Uterus (tissue), 4 donors: ENCODE data around the gene CACNA2D2. TPM values are rescaled to one million over a fixed set of nuclear protein-coding genes. Genes with fewer than 3 reads are reported as not detected.
A peak's percentile ranks its signal among the peaks of the same experiment; 100 is the strongest.
"Not testable (repeated sequence)": the region's sequence is repeated elsewhere in the genome, so short reads cannot be mapped to it uniquely, and the experiment has no call there.

Experiments
- DNase-seq, 2 donors: peaks; one replicate each; pipeline ENCODE4 v3.0.0-alpha.2; 2019 to 2020
- H3K27ac ChIP-seq, 2 donors: fragments of 200-600 bp; sonication (generic); 1 replicate in 1 of 2; 2 replicates in 1 of 2; pipeline ENCODE4 v1.5.1; 2016 to 2018
- H3K27me3 ChIP-seq, 2 donors: fragments of 200-600 bp; sonication (generic); one replicate each; pipeline ENCODE4 v1.5.1; 2018 to 2019; ENCODE audit warnings: control low read depth in 1 of 2
- H3K36me3 ChIP-seq, 2 donors: fragments of 200-600 bp; sonication (generic); one replicate each; pipeline ENCODE4 v1.5.1; 2019; ENCODE audit warnings: control low read depth in 1 of 2
- H3K4me1 ChIP-seq, 2 donors: fragments of 200-600 bp; sonication (generic); one replicate each; pipeline ENCODE4 v1.5.1; 2018 to 2019; ENCODE audit warnings: control low read depth in 1 of 2
- H3K4me3 ChIP-seq, 2 donors: fragments of 200-600 bp; sonication (generic); 1 replicate in 1 of 2; 2 replicates in 1 of 2; pipeline ENCODE4 v1.5.1; 2018 to 2019; ENCODE audit warnings: mild to moderate bottlenecking in 1 of 2
- H3K9me3 ChIP-seq, 2 donors: fragments of 200-600 bp; sonication (generic); one replicate each; pipeline ENCODE4 v1.5.1; 2019; ENCODE audit warnings: control low read depth in 1 of 2
- CTCF ChIP-seq, 4 experiments: fragments of 200-600 bp in 2 of 4; fragments of 450-650 bp in 2 of 4; sonication (generic) in 2 of 4; IDR thresholded peaks; one replicate each; pipeline ENCODE4 v1.5.1; 2016 to 2019; ENCODE audit warnings: antibody characterized with exemption in 4 of 4, mild to moderate bottlenecking in 2 of 4, moderate library complexity in 1 of 4
- POLR2A ChIP-seq, 2 donors: fragments of 450-650 bp; IDR thresholded peaks; one replicate each; pipeline ENCODE4 v1.6.1; 2016; ENCODE audit warnings: antibody characterized with exemption in 2 of 2, mild to moderate bottlenecking in 1 of 2, moderate library complexity in 1 of 2
- intact Hi-C: fragments of 100-400 bp; cut with DNase I; formaldehyde crosslinking; loops from one replicate; pipeline ENCODE4 v1.15.1; 2023; ENCODE audit warnings: low total_unique reads
- total RNA-seq, 4 donors: library from RNA; depleted of rRNA in 3 of 4; stranded (reverse); fragments of >200 nt in 3 of 4; gene quantifications; one replicate each; pipeline versions ENCODE4 v1.1.0 to v1.2.4, GENCODE V29; 2014 to 2023
- donor health status: DM: yes; HTN: yes; CAD: no.

CACNA2D2 gene
- total RNA-seq, 4 donors from 2014 or later: under 0.01 to 6.1 (median 5.3) TPM; not detected in 1

DNA sequence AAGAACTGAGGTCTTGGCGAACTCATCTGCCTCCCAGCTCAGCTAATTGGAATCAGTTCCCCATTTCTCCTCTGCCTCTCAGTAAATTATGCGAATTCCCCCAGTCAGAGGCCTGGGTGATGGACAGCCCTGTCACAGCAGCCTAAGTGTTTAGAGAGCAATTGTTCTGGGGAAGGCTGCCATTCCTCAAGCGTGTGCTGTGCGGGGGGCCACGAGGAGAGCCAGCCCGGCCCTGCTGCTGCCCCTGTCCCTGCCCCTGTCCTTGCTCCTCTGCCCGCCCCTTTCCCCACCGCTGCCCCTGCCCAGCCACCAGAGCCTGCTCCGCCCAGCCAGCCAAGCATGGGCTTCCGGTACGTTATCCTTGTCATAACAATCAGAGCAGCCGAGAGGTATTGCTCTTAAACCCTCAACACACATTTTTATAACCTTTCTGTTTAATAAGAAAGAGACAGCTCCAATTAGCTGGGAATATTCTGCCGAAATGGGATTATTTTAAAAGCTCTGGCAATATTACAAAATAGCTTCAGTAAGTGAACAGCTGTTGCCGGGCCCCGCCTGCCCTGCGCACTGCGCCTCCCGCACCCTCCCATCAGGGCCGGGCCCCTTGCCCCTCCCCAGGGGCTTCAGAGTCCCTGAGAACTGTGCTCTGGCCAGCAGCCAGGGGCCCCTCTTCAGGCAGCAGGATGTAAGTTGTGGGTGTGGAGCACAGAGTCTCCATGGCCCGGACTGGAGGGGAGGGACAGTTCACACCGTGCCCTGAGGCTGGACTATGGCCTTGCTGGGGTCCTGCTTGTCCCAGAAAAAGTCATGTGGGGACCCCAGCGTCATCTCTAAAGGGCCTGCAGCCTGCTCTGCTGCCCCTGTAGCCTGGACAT, 12.4 kb upstream of the CACNA2D2 start:
- DNase-seq: peak; percentile 36 to 37
- no peaks in the 10 kb centered on the region for H3K9me3 ChIP-seq
- TF ChIP-seq POLR2A (IDR thresholded peaks at IDR 0.05) (no peak), CTCF (IDR thresholded peaks at IDR 0.05) (no peak)
- peaks cover 0 to 8% of the 10 kb centered on the region in 2 donors for H3K4me1 ChIP-seq
- intact Hi-C loops: no loop called here
- H3K4me3 ChIP-seq: peak overlapping the region in 1 of 2 donors; percentile 17
- H3K27ac ChIP-seq: peak overlapping the region; percentile 39 to 52
- H3K36me3 ChIP-seq: no peaks in the 10 kb centered on the region
- H3K27me3 ChIP-seq: no peaks in the 10 kb centered on the region

GRCh38 chr3:50512908-50513307, 9.5 kb upstream of the CACNA2D2 start:
- H3K27me3 ChIP-seq, H3K4me1 ChIP-seq, H3K36me3 ChIP-seq, intact Hi-C loops, H3K9me3 ChIP-seq, H3K27ac ChIP-seq, H3K4me3 ChIP-seq, DNase-seq: not testable (repeated sequence)

GRCh38 chr3:50512131-50512530, 8.7 kb upstream of the CACNA2D2 start:
- TF ChIP-seq POLR2A (IDR thresholded peaks at IDR 0.05) (no peak), CTCF (IDR thresholded peaks at IDR 0.05) (no peak)
- Histone ChIP-seq H3K9me3 (no peaks in the 10 kb centered on the region), H3K4me3 (no peak overlapping the region), H3K27ac (no peak overlapping the region), H3K4me1 (peaks cover 0 to 8% of the 10 kb centered on the region in 2 donors), H3K27me3 (no peaks in the 10 kb centered on the region), H3K36me3 (no peaks in the 10 kb centered on the region)
- intact Hi-C loops: no loop called here
- DNase-seq: no peak

- DNase-seq: no peak
- intact Hi-C loops: no loop called here
- H3K4me3 ChIP-seq: no peak overlapping the region
- no peak for TF ChIP-seq POLR2A (IDR thresholded peaks at IDR 0.05)
- TF ChIP-seq CTCF (IDR thresholded peaks at IDR 0.05): no peak
- H3K4me1 ChIP-seq: no peaks in the 10 kb centered on the region
- no peaks in the 10 kb centered on the region for H3K36me3 ChIP-seq
- no peak overlapping the region for H3K27ac ChIP-seq
- H3K9me3 ChIP-seq: no peaks in the 10 kb centered on the region
- H3K27me3 ChIP-seq: no peaks in the 10 kb centered on the region
These were observed 6.9 kb upstream of the CACNA2D2 start for GRCh38 chr3:50510325-50510724.

- TF ChIP-seq CTCF (IDR thresholded peaks at IDR 0.05) (no peak), POLR2A (IDR thresholded peaks at IDR 0.05) (no peak)
- Histone ChIP-seq H3K4me1 (no peaks in the 10 kb centered on the region), H3K27me3 (no peaks in the 10 kb centered on the region), H3K36me3 (no peaks in the 10 kb centered on the region), H3K27ac (no peak overlapping the region), H3K4me3 (no peak overlapping the region), H3K9me3 (no peaks in the 10 kb centered on the region)
- no peak for DNase-seq
- intact Hi-C loops: no loop called here
These were observed 6.3 kb upstream of the CACNA2D2 start for GRCh38 chr3:50509715-50510114.
